Endothelial cell of umbilical vein (primary cell): ENCODE measurements around the gene GLRX2. TPM values are rescaled to one million over a fixed set of nuclear protein-coding genes. Genes with fewer than 3 reads are reported as not detected.

Experiments
- BruUV-seq: library from RNA; stranded (reverse); fragments of 400-500 nt; replicated peaks from 2 replicates; lab custom pipeline; 2021; lab: Mats Ljungman, UMichigan
- CTCF ChIA-PET: fragments of 300-600, 350-600 bp; sonication (Branson Sonifier 250); formaldehyde crosslinking; loops from one replicate; lab custom pipeline; 2021; ENCODE audit warnings: antibody characterized with exemption, inconsistent platforms; lab: Charles Lee
- POLR2A ChIA-PET: fragments of 300-600, 350-600 bp; sonication (Branson Sonifier 250); formaldehyde crosslinking; loops from one replicate; lab custom pipeline; 2021; ENCODE audit warnings: antibody characterized with exemption, inconsistent platforms; lab: Charles Lee
- DNase-seq: peaks from one replicate; pipeline ENCODE4 v3.0.0-alpha.2; 2011; ENCODE audit warnings: low read depth, low spot score
- FAIRE-seq: peaks from 2 replicates; lab custom pipeline; 2011; peaks lifted over from hg19 to GRCh38; lab: Jason Lieb, UNC
- H2AFZ ChIP-seq: 2 replicates; pipeline ENCODE4 v1.6.0; 2012; ENCODE audit warnings: low read depth, low read length, control low read depth, inconsistent platforms
- H3K27ac ChIP-seq: 2 replicates; pipeline ENCODE4 v1.5.1; 2011; ENCODE audit warnings: low read depth, mild to moderate bottlenecking, control low read depth, low read length, moderate library complexity; ENCODE audit not compliant: insufficient read depth
- H3K27me3 ChIP-seq, 2 experiments: 2 replicates each; pipeline versions ENCODE4 v1.6.0 to v1.6.1; 2011; ENCODE audit warnings: low read length in 2 of 2, mixed read lengths in 1 of 2; ENCODE audit not compliant: control insufficient read depth in 2 of 2, insufficient read depth in 2 of 2
- H3K36me3 ChIP-seq, 2 experiments: 2 replicates in 1 of 2; 3 replicates in 1 of 2; pipeline ENCODE4 v1.5.1; 2011; ENCODE audit warnings: low read length in 2 of 2, mild to moderate bottlenecking in 1 of 2, moderate library complexity in 1 of 2; ENCODE audit not compliant: control insufficient read depth in 2 of 2, insufficient read depth in 2 of 2; ENCODE audit errors: extremely low read depth in 1 of 2
- H3K4me1 ChIP-seq: 3 replicates; pipeline ENCODE4 v1.5.1; 2011; ENCODE audit warnings: mild to moderate bottlenecking, low read length; ENCODE audit not compliant: control insufficient read depth, insufficient read depth; ENCODE audit errors: extremely low read depth
- H3K4me2 ChIP-seq: 2 replicates; pipeline ENCODE4 v1.6.1; 2011; ENCODE audit warnings: low read length, control low read depth, mixed read lengths; ENCODE audit not compliant: insufficient read depth
- H3K4me3 ChIP-seq, 3 experiments: fragments of 200-600 bp in 1 of 3; sonication (generic), shearing (Covaris generic) in 1 of 3; replicated peaks in 1 of 3; 2 replicates each; pipeline ENCODE4 v1.5.1; 2011 to 2016; ENCODE audit warnings: control low read depth in 3 of 3, low read length in 3 of 3, mild to moderate bottlenecking in 2 of 3, inconsistent platforms in 1 of 3, low read depth in 1 of 3, moderate library complexity in 1 of 3; ENCODE audit not compliant: insufficient read depth in 1 of 3
- H3K79me2 ChIP-seq: 2 replicates; pipeline ENCODE4 v1.6.0; 2012; ENCODE audit warnings: low read length, inconsistent platforms; ENCODE audit not compliant: control insufficient read depth, insufficient read depth
- H3K9ac ChIP-seq: replicated peaks from 2 replicates; pipeline ENCODE3; 2011; ENCODE audit warnings: low read length, control low read depth; ENCODE audit not compliant: insufficient read depth; ENCODE audit errors: extremely low read depth
- H3K9me1 ChIP-seq: replicated peaks from 3 replicates; pipeline ENCODE4 v1.6.0; 2011; ENCODE audit warnings: mild to moderate bottlenecking, low read length; ENCODE audit not compliant: control insufficient read depth, insufficient read depth; ENCODE audit errors: extremely low read depth
- H3K9me3 ChIP-seq: replicated peaks from 2 replicates; pipeline ENCODE4 v1.5.1; 2012; ENCODE audit warnings: low read length, inconsistent platforms; ENCODE audit not compliant: control insufficient read depth, insufficient read depth
- H4K20me1 ChIP-seq: replicated peaks from 2 replicates; pipeline ENCODE3; 2011; ENCODE audit warnings: mild to moderate bottlenecking, low read length; ENCODE audit not compliant: control insufficient read depth, insufficient read depth; ENCODE audit errors: extremely low read depth
- CTCF ChIP-seq, 2 donors: IDR thresholded peaks; 1 replicate in 1 of 2; 2 replicates in 1 of 2; pipeline ENCODE4 v1.5.1; 2011; ENCODE audit warnings: low read length in 2 of 2, mild to moderate bottlenecking in 2 of 2, moderate library complexity in 2 of 2, control low read depth in 1 of 2, inconsistent platforms in 1 of 2, low read depth in 1 of 2; ENCODE audit not compliant: insufficient read depth in 1 of 2; ENCODE audit errors: extremely low read depth in 1 of 2
- EZH2 ChIP-seq: IDR thresholded peaks from 2 replicates; pipeline ENCODE4 v1.6.1; 2012; ENCODE audit warnings: borderline replicate concordance, low read depth, mild to moderate bottlenecking, moderate library complexity, low read length, inconsistent platforms; ENCODE audit not compliant: severe bottlenecking
- FOS ChIP-seq: IDR thresholded peaks from 2 replicates; pipeline ENCODE4 v1.6.1; 2011; ENCODE audit warnings: mild to moderate bottlenecking, low read length, moderate library complexity, borderline replicate concordance; ENCODE audit not compliant: insufficient read depth
- GATA2 ChIP-seq: IDR thresholded peaks from 2 replicates; pipeline ENCODE4 v1.7.0; 2011; ENCODE audit warnings: low read depth, mild to moderate bottlenecking, moderate library complexity, mixed read lengths, low read length; ENCODE audit not compliant: insufficient read length, insufficient read depth
- JUN ChIP-seq: IDR thresholded peaks from 2 replicates; pipeline ENCODE4 v1.6.1; 2011; ENCODE audit warnings: borderline replicate concordance, low read depth; ENCODE audit not compliant: insufficient read length, insufficient read depth
- MAX ChIP-seq: IDR thresholded peaks from 2 replicates; pipeline ENCODE4 v1.6.1; 2011; ENCODE audit not compliant: insufficient read depth, insufficient read length
- MYC ChIP-seq: IDR thresholded peaks from one replicate; pipeline ENCODE4 v1.6.1; 2011; ENCODE audit warnings: mild to moderate bottlenecking, low read depth, low read length
- POLR2A ChIP-seq: IDR thresholded peaks from 2 replicates; pipeline ENCODE4 v1.6.1; 2012; ENCODE audit warnings: low read depth, mild to moderate bottlenecking, control low read depth, low read length
- POLR2AphosphoS5 ChIP-seq: IDR thresholded peaks from 2 replicates; pipeline ENCODE4 v1.6.1; 2012; ENCODE audit warnings: low read depth, mild to moderate bottlenecking, control low read depth, low read length, moderate library complexity; ENCODE audit not compliant: insufficient read depth
- dilution Hi-C: fragments of 300-500 bp; cut with MboI; formaldehyde crosslinking; loops from one replicate; pipeline ENCODE4 v1.15.0; 2019; ENCODE audit warnings: low sequenced_read_pairs; ENCODE audit not compliant: extremely low pct_ligation_motif_present
- intact Hi-C: fragments of 100-400 bp; cut with micrococcal nuclease; formaldehyde crosslinking; loops from one replicate; pipeline ENCODE4 v1.10.0; 2022
- polyA plus RNA-seq, 4 experiments: library from polyadenylated mRNA; depleted of rRNA in 3 of 4; stranded (reverse) in 3 of 4; unstranded in 1 of 4; fragments of >200 nt; gene quantifications; 2 replicates each; pipeline versions ENCODE4 v1.2.1 to v1.2.3, GENCODE V29; 2011 to 2012; ENCODE audit warnings: missing spikeins in 1 of 4
- total RNA-seq: library from RNA; stranded (reverse); gene quantifications from 2 replicates; pipeline ENCODE4 v1.2.3, GENCODE V29; 2021

GLRX2 gene
- total and polyA plus RNA-seq, 2 donors (not counting 3 experiments of a cell fraction or from before 2014, with no cell fraction given) = 13.1 to 21.5 TPM

- Histone ChIP-seq H3K36me3 (peaks cover 0 to 7% of the 10 kb centered on the region in 2 experiments), H3K27ac (no peak overlapping the region), H4K20me1 (peaks cover 4% of the 10 kb centered on the region), H3K9ac (no peak overlapping the region), H3K79me2 (peaks cover 72% of the 10 kb centered on the region), H2AFZ (no peak overlapping the region), H3K4me3 (no peak overlapping the region), H3K4me1 (peaks cover 6% of the 10 kb centered on the region), H3K9me1 (no peaks in the 10 kb centered on the region), H3K9me3 (no peaks in the 10 kb centered on the region), H3K27me3 (no peaks in the 10 kb centered on the region), H3K4me2 (no peak overlapping the region)
- POLR2A ChIA-PET = no interaction called here
- no TSS peak for BruUV-seq
- intact Hi-C loops = no loop called here
- no peak for TF ChIP-seq FOS
- no peak for TF ChIP-seq GATA2
- no peak for TF ChIP-seq POLR2A
- TF ChIP-seq POLR2AphosphoS5 = no peak
- no peak for TF ChIP-seq MAX
- no peak for TF ChIP-seq CTCF (IDR thresholded peaks at IDR 0.05; ENCODE audit: extremely low read depth in 1 of 2, insufficient read depth in 1 of 2, low read depth in 1 of 2, low read length in 2 of 2)
- TF ChIP-seq MYC = no peak
- no peak for TF ChIP-seq JUN
- no peak for TF ChIP-seq EZH2
- DNase-seq (no peak), FAIRE-seq (no peak)
- dilution Hi-C loops = no loop called here
- CTCF ChIA-PET = no interaction called here
These were observed 37.2 kb downstream of the GLRX2 start for GRCh38 chr1:193068013-193068412.
